Measurements from ENCODE around the gene ZP4. TPM values are rescaled to one million over a fixed set of nuclear protein-coding genes. Genes with fewer than 3 reads are reported as not detected.

ZP4 gene, protein sequence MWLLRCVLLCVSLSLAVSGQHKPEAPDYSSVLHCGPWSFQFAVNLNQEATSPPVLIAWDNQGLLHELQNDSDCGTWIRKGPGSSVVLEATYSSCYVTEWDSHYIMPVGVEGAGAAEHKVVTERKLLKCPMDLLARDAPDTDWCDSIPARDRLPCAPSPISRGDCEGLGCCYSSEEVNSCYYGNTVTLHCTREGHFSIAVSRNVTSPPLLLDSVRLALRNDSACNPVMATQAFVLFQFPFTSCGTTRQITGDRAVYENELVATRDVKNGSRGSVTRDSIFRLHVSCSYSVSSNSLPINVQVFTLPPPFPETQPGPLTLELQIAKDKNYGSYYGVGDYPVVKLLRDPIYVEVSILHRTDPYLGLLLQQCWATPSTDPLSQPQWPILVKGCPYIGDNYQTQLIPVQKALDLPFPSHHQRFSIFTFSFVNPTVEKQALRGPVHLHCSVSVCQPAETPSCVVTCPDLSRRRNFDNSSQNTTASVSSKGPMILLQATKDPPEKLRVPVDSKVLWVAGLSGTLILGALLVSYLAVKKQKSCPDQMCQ
- not detected in 2 replicates for total RNA-seq (2021; fragmentation: NEBNext Ultra II Directional; extraction: Animal tissue kit (Norgen Biotek cat#: 25700))
- polyA plus RNA-seq (2011; rRNA removed): not detected in 2 replicates
- polyA plus RNA-seq (2011; cell fraction: cytosol; rRNA removed): not detected
- not detected for polyA plus RNA-seq (2011; cell fraction: nucleus; rRNA removed)
- not detected in 4 replicates for polyA plus RNA-seq (2012, experiment 1 of 2)
- not detected for polyA plus RNA-seq (2012, experiment 2 of 2)
- not detected for polyA plus RNA-seq (2013, experiment 1 of 2)
- not detected for polyA plus RNA-seq (2013, experiment 2 of 2)
- polyA minus RNA-seq (2011; rRNA and poly(A)+ RNA removed): 0.12 TPM in 1 of 2 replicates, not detected in the other
- not detected for polyA minus RNA-seq (2011; cell fraction: cytosol; rRNA and poly(A)+ RNA removed)
- not detected for polyA minus RNA-seq (2011; cell fraction: nucleus; rRNA and poly(A)+ RNA removed)
- long read RNA-seq, experiment 1: 0 reads
- long read RNA-seq, experiment 2: 0 reads

DNA sequence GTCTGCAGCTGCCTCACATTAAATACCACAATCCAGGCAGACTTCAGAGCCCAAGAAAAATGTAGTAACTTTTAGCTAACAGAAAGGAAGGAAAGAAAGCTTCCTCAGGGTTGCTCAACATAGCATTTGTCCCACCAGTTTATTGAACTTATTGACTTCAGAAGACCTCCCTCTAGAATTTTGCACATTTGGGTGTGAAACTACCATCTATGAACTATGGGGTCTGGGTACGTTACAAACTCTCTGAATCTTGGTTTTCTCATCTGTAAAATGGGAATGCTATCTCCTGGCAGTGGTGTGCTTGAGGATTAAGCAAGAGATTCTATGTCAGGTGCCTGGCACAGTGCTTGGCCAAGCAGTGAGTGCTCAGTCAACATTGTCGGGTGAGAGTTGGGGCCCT, at the start of gene ZP4:
Gene ZP4 (minus strand): TSS at position 101 of the 400 bp plus-strand sequence. CDS start 287 bp downstream, outside the sequence.
- no peak within 1 kb of the TSS for H3K27ac ChIP-seq (ENCODE audit: low read depth, low read length)
- H3K27me3 ChIP-seq (replicated peaks in 1 of 4; ENCODE audit: control insufficient read depth in 3 of 4, extremely low read depth in 1 of 4, insufficient read depth in 3 of 4, low read length in 3 of 4): no peaks in the 10 kb centered on the region
- H3K79me2 ChIP-seq (ENCODE audit: control insufficient read depth in 1 of 2, insufficient read depth in 2 of 2, low read length in 2 of 2): no peaks in the 10 kb centered on the region
- H3K79me1 ChIP-seq (ENCODE audit: low read depth, low read length): no peaks in the 10 kb centered on the region
- H3K23ac ChIP-seq (ENCODE audit: insufficient read length): no peak within 1 kb of the TSS
- no peak within 1 kb of the TSS; the same call in 1 of the 2 replicates for H4K8ac ChIP-seq (ENCODE audit: extremely low read depth, insufficient read depth, low read length)
- no peak within 1 kb of the TSS for H4K5ac ChIP-seq (ENCODE audit: insufficient read length, low read depth, low read length)
- CTCF ChIA-PET (ENCODE audit: partially characterized antibody): interaction anchor here (0.9 to 4.0 kb wide), 3 partner anchors 11 to 899 kb away, joined by 3 to 28 read pairs (median 5); no protein-coding TSS in a partner anchor
- no peak within 1 kb of the TSS for H3K56ac ChIP-seq (replicated peaks; ENCODE audit: insufficient read length, low read depth, low read length)
- H3K9ac ChIP-seq (replicated peaks in 1 of 4; ENCODE audit: extremely low read depth in 1 of 4, low read depth in 3 of 4, low read length in 3 of 4): no peak within 1 kb of the TSS
- no peaks in the 10 kb centered on the region for H3K36me3 ChIP-seq (ENCODE audit: control insufficient read depth in 2 of 4, insufficient read depth in 4 of 4, low read length in 3 of 4)
- no peaks in the 10 kb centered on the region for H3K23me2 ChIP-seq (ENCODE audit: low read depth, low read length)
- H2BK12ac ChIP-seq (ENCODE audit: low read depth, low read length): no peak within 1 kb of the TSS
- DNase-seq (ENCODE audit: low read depth in 1 of 2, low spot score in 2 of 2) (no peak), FAIRE-seq (no peak)
- no peak within 1 kb of the TSS for H3K4me2 ChIP-seq (ENCODE audit: insufficient read depth in 1 of 2, low read depth in 2 of 2, low read length in 2 of 2)
- H3K4me3 ChIP-seq (ENCODE audit: extremely low read depth in 1 of 4, insufficient read depth in 2 of 4, low read depth in 3 of 4, low read length in 4 of 4): no peak within 1 kb of the TSS
- no peaks in the 10 kb centered on the region for H4K20me1 ChIP-seq (replicated peaks in 1 of 2; ENCODE audit: control insufficient read depth in 1 of 2, insufficient read depth in 2 of 2, low read length in 2 of 2)
- no peak within 1 kb of the TSS for H2BK5ac ChIP-seq (ENCODE audit: low read depth, low read length)
- no peak within 1 kb of the TSS for H4K91ac ChIP-seq (replicated peaks; ENCODE audit: insufficient read length, low read length)
- POLR2A ChIA-PET (ENCODE audit: partially characterized antibody): no interaction called here
- H2BK20ac ChIP-seq (ENCODE audit: low read length): no peak within 1 kb of the TSS
- whole genome bisulfite sequencing, 2 experiments (ENCODE audit: extremely low coverage in 1 of 2, insufficient coverage in 1 of 2, insufficient read length in 1 of 2, insufficient replicate concordance in 2 of 2, low coverage in 1 of 2, low lambda C conversion rate in 2 of 2, missing lambda C conversion rate in 1 of 2): 98% methylated on average over 2 of the region's 2 CpGs; no CpG with 5 or more reads in 1 of the 2 experiments
- H3K14ac ChIP-seq (ENCODE audit: insufficient read length): no peak within 1 kb of the TSS
- no peak within 1 kb of the TSS for H3K4ac ChIP-seq (replicated peaks; ENCODE audit: insufficient read length, low read depth, low read length)
- H3K9me3 ChIP-seq (ENCODE audit: insufficient read depth in 2 of 2, low read depth in 1 of 2, low read length in 1 of 2): no peaks in the 10 kb centered on the region
- H2BK15ac ChIP-seq (ENCODE audit: low read length): no peak within 1 kb of the TSS
- H2AFZ ChIP-seq (ENCODE audit: low read length): no peak within 1 kb of the TSS
- H2AK5ac ChIP-seq (ENCODE audit: low read depth, low read length): no peak within 1 kb of the TSS
- H3K4me1 ChIP-seq (replicated peaks in 1 of 4; ENCODE audit: control insufficient read depth in 3 of 4, insufficient read depth in 4 of 4, low read length in 3 of 4): peaks cover 0 to 3% (median 0%) of the 10 kb centered on the region in 4 experiments; a peak in 1 of 7 replicates
- H3K18ac ChIP-seq (ENCODE audit: extremely low read depth, low read length): no peak within 1 kb of the TSS
- no peak within 1 kb of the TSS for H2BK120ac ChIP-seq (replicated peaks; ENCODE audit: low read depth, low read length)
- no peak for TF ChIP-seq EZH2 (IDR thresholded peaks at IDR 0.05; ENCODE audit: low read depth, low read length, severe bottlenecking)
- no peak for TF ChIP-seq RXRA (IDR thresholded peaks at IDR 0.05; ENCODE audit: insufficient read depth, low read depth, low read length)
- TF ChIP-seq HDAC2 (IDR thresholded peaks at IDR 0.05; ENCODE audit: borderline replicate concordance in 1 of 2, low read depth in 2 of 2, low read length in 2 of 2): no peak
- no peak for TF ChIP-seq RAD21 (IDR thresholded peaks at IDR 0.05 in 1 of 2, conservative IDR thresholded peaks at IDR 0.05 in 1 of 2; ENCODE audit: low read depth in 2 of 2, low read length in 2 of 2)
- no peak for TF ChIP-seq ATF2 (IDR thresholded peaks at IDR 0.05; ENCODE audit: low read length)
- TF ChIP-seq SAP30 (IDR thresholded peaks at IDR 0.05; ENCODE audit: insufficient read depth, insufficient replicate concordance, low read length): no peak
